HCT116 (cell line): ENCODE measurements around the gene KLF4. TPM values are rescaled to one million over a fixed set of nuclear protein-coding genes. Genes with fewer than 3 reads are reported as not detected.

Experiments
- ATAC-seq: fragments of 200-7000 bp; cut with Tn5 transposase; 2 replicates; pipeline ENCODE4 v1.9.1; 2020; ENCODE audit warnings: mild to moderate bottlenecking, moderate library complexity
- BruUV-seq: library from RNA; stranded (reverse); fragments of 400-500 nt; replicated peaks from 2 replicates; lab custom pipeline; 2021; lab: Mats Ljungman, UMichigan
- CTCF ChIA-PET: fragments of 300-600 bp; sonication (Branson Sonifier 250); formaldehyde crosslinking; loops from one replicate; lab custom pipeline; 2021; ENCODE audit warnings: antibody characterized with exemption; lab: Charles Lee
- POLR2A ChIA-PET: fragments of 300-600, 350-600 bp; sonication (Branson Sonifier 250); formaldehyde crosslinking; loops from one replicate; lab custom pipeline; 2021; ENCODE audit warnings: antibody characterized with exemption; lab: Charles Lee
- RAD21 ChIA-PET, 2 experiments: fragments of 300-600 bp; sonication (Branson Sonifier 250); formaldehyde crosslinking; loops; one replicate each; lab custom pipeline; 2023; ENCODE audit warnings: low total read pairs in 2 of 2; ENCODE audit not compliant: uncharacterized antibody in 2 of 2, unreplicated experiment in 2 of 2, low non-redundant PET in 1 of 2; lab: Charles Lee
- DNase-seq: peaks from one replicate; pipeline ENCODE4 v3.0.0-alpha.2; 2010; ENCODE audit warnings: low read depth, low spot score
- H2AFZ ChIP-seq: fragments of 200-600 bp; shearing (Covaris generic), sonication (generic); 2 replicates; pipeline ENCODE4 v1.6.1; 2017; ENCODE audit warnings: low read depth, mixed run types, mixed read lengths, antibody characterized with exemption, low read length; ENCODE audit not compliant: poor library complexity, severe bottlenecking
- H3K27ac ChIP-seq: 2 replicates; pipeline ENCODE4 v1.5.1; 2012; ENCODE audit warnings: low read depth, low read length
- H3K27me3 ChIP-seq: fragments of 200-600 bp; sonication (generic); 2 replicates; pipeline ENCODE4 v1.6.1; 2016; ENCODE audit warnings: mixed run types, low read length, mixed read lengths; ENCODE audit not compliant: insufficient read depth
- H3K36me3 ChIP-seq, 2 experiments: fragments of 200-500 bp in 1 of 2; fragments of 200-600 bp in 1 of 2; sonication (Bioruptor generic) in 1 of 2; sonication (generic) in 1 of 2; 2 replicates each; pipeline versions ENCODE4 v1.5.1 to v1.6.1; 2014 to 2016; ENCODE audit warnings: low read length in 2 of 2, inconsistent platforms in 1 of 2, mixed read lengths in 1 of 2, mixed run types in 1 of 2; ENCODE audit not compliant: insufficient read depth in 2 of 2, control insufficient read depth in 1 of 2
- H3K4me1 ChIP-seq, 2 experiments: fragments of 200-600 bp in 1 of 2; sonication (generic) in 1 of 2; 2 replicates each; pipeline versions ENCODE4 v1.5.1 to v1.6.1; 2012 to 2017; ENCODE audit warnings: low read length in 2 of 2, inconsistent platforms in 1 of 2, mild to moderate bottlenecking in 1 of 2, mixed read lengths in 1 of 2, mixed run types in 1 of 2, moderate library complexity in 1 of 2; ENCODE audit not compliant: insufficient read depth in 2 of 2, control insufficient read depth in 1 of 2
- H3K4me2 ChIP-seq: fragments of 200-600 bp; sonication (generic); 2 replicates; pipeline ENCODE4 v1.6.1; 2017; ENCODE audit warnings: mixed run types, low read length, mixed read lengths
- H3K4me3 ChIP-seq, 2 experiments: fragments of 200-600 bp in 1 of 2; sonication (generic) in 1 of 2; replicated peaks in 1 of 2; 2 replicates each; pipeline ENCODE4 v1.5.1; 2011 to 2016; ENCODE audit warnings: low read length in 2 of 2, control low read depth in 1 of 2, low read depth in 1 of 2, mild to moderate bottlenecking in 1 of 2, mixed read lengths in 1 of 2, mixed run types in 1 of 2
- H3K79me2 ChIP-seq: fragments of 200-600 bp; sonication (generic); 2 replicates; pipeline ENCODE4 v1.6.1; 2017; ENCODE audit warnings: mild to moderate bottlenecking, mixed run types, low read length, moderate library complexity, mixed read lengths; ENCODE audit not compliant: insufficient read depth
- H3K9ac ChIP-seq: fragments of 200-600 bp; sonication (generic); 2 replicates; pipeline ENCODE4 v1.6.1; 2016; ENCODE audit warnings: low read length, mixed read lengths
- H3K9me2 ChIP-seq: fragments of 200-600 bp; sonication (generic), shearing (Covaris generic); 2 replicates; pipeline ENCODE4 v1.6.1; 2017; ENCODE audit warnings: mixed run types, mild to moderate bottlenecking, moderate library complexity; ENCODE audit not compliant: insufficient read depth
- H3K9me3 ChIP-seq, 2 experiments: fragments of 200-500 bp in 1 of 2; fragments of 200-600 bp in 1 of 2; sonication (Bioruptor generic) in 1 of 2; sonication (generic) in 1 of 2; 2 replicates each; pipeline ENCODE4 v1.6.1; 2014 to 2017; ENCODE audit warnings: low read length in 2 of 2, mixed read lengths in 2 of 2, inconsistent platforms in 1 of 2, low read depth in 1 of 2, mild to moderate bottlenecking in 1 of 2, mixed run types in 1 of 2, moderate library complexity in 1 of 2; ENCODE audit not compliant: control insufficient read depth in 1 of 2, insufficient read depth in 1 of 2
- H4K20me1 ChIP-seq: fragments of 200-600 bp; sonication (generic), shearing (Covaris generic); 2 replicates; pipeline ENCODE4 v1.6.1; 2017; ENCODE audit warnings: mixed run types, mild to moderate bottlenecking, moderate library complexity; ENCODE audit not compliant: insufficient read depth
- CBX3 ChIP-seq: IDR thresholded peaks from 2 replicates; pipeline ENCODE4 v1.6.1; 2012; ENCODE audit warnings: low read depth
- CEBPB ChIP-seq: IDR thresholded peaks from 2 replicates; pipeline ENCODE4 v1.6.1; 2012; ENCODE audit warnings: low read depth
- ELF1 ChIP-seq: IDR thresholded peaks from 2 replicates; pipeline ENCODE4 v1.6.1; 2012; ENCODE audit warnings: low read depth, borderline replicate concordance
- EZH2phosphoT487 ChIP-seq: fragments of 200-600 bp; IDR thresholded peaks from 2 replicates; pipeline ENCODE4 v1.6.1; 2018; ENCODE audit warnings: antibody characterized with exemption, borderline replicate concordance
- FOSL1 ChIP-seq: IDR thresholded peaks from 2 replicates; pipeline ENCODE4 v1.6.1; 2012; ENCODE audit warnings: low read depth
- MAX ChIP-seq: IDR thresholded peaks from 2 replicates; pipeline ENCODE4 v1.6.1; 2012
- POLR2A ChIP-seq: IDR thresholded peaks from 2 replicates; pipeline ENCODE4 v1.7.0; 2011; ENCODE audit warnings: borderline replicate concordance; ENCODE audit not compliant: insufficient read depth, insufficient read length; ENCODE audit errors: extremely low read depth
- POLR2AphosphoS5 ChIP-seq: IDR thresholded peaks from 2 replicates; pipeline ENCODE4 v1.6.1; 2011; ENCODE audit warnings: mild to moderate bottlenecking, low read depth, low read length, moderate library complexity
- RAD21 ChIP-seq: IDR thresholded peaks from 2 replicates; pipeline ENCODE4 v1.6.1; 2012; ENCODE audit warnings: low read depth, mild to moderate bottlenecking
- REST ChIP-seq: IDR thresholded peaks from 2 replicates; pipeline ENCODE4 v1.6.1; 2012; ENCODE audit warnings: low read depth
- SIN3A ChIP-seq: IDR thresholded peaks from 2 replicates; pipeline ENCODE4 v1.6.1; 2012; ENCODE audit warnings: low read depth
- SP1 ChIP-seq: IDR thresholded peaks from 2 replicates; pipeline ENCODE4 v1.6.1; 2012; ENCODE audit warnings: low read depth
- SRF ChIP-seq: IDR thresholded peaks from 2 replicates; pipeline ENCODE4 v1.6.1; 2012; ENCODE audit warnings: low read depth
- TCF7L2 ChIP-seq: IDR thresholded peaks from 2 replicates; pipeline ENCODE4 v1.7.0; 2011; ENCODE audit warnings: borderline replicate concordance, inconsistent platforms; ENCODE audit not compliant: insufficient read depth, insufficient read length; ENCODE audit errors: extremely low read depth
- ZBTB33 ChIP-seq: IDR thresholded peaks from 2 replicates; pipeline ENCODE4 v1.6.1; 2011; ENCODE audit warnings: mild to moderate bottlenecking, low read length, moderate library complexity; ENCODE audit not compliant: insufficient replicate concordance; ENCODE audit errors: extremely low read depth
- ZFX ChIP-seq: fragments of 450-650 bp; IDR thresholded peaks from 2 replicates; pipeline ENCODE4 v1.6.1; 2017
- intact Hi-C: fragments of 100-400 bp; cut with micrococcal nuclease; formaldehyde crosslinking; loops from 2 replicates; pipeline ENCODE4 v1.10.0; 2022
- total RNA-seq: library from RNA; stranded (reverse); gene quantifications from one replicate; pipeline ENCODE4 v1.2.1, GENCODE V29; 2021; ENCODE audit not compliant: unreplicated experiment

The KLF4 gene
- total RNA-seq, 1 experiment from 2014 or later = 92.8 TPM

- H3K9ac ChIP-seq = no peak overlapping the region
- no peaks in the 10 kb centered on the region for H3K79me2 ChIP-seq
- ChIA-PET POLR2A (no interaction called here), CTCF (no interaction called here), RAD21 (no interaction called here)
- ATAC-seq (no peak), DNase-seq (no peak)
- intact Hi-C loops = no loop called here
- no peaks in the 10 kb centered on the region for H3K9me3 ChIP-seq
- no peaks in the 10 kb centered on the region for H3K9me2 ChIP-seq
- H2AFZ ChIP-seq = no peak overlapping the region
- H3K27me3 ChIP-seq = no peaks in the 10 kb centered on the region
- no peaks in the 10 kb centered on the region for H4K20me1 ChIP-seq
- H3K4me2 ChIP-seq = no peak overlapping the region
- no peaks in the 10 kb centered on the region for H3K36me3 ChIP-seq
- no TSS peak for BruUV-seq
- no peak overlapping the region for H3K27ac ChIP-seq
- TF ChIP-seq ZFX (no peak), SP1 (no peak), SIN3A (no peak), SRF (no peak), REST (no peak), ELF1 (no peak), RAD21 (no peak), FOSL1 (no peak), MAX (no peak), CBX3 (no peak), EZH2phosphoT487 (no peak), POLR2A (no peak), TCF7L2 (no peak), ZBTB33 (no peak), CEBPB (no peak), POLR2AphosphoS5 (no peak)
- H3K4me3 ChIP-seq = no peak overlapping the region
- H3K4me1 ChIP-seq = peaks cover 0 to 6% of the 10 kb centered on the region in 2 experiments; a peak in 1 of 4 replicates
Measured at GRCh38 chr9:107536462-107536861, 46.9 kb upstream of the KLF4 start.
